GM18907 (cell line): ENCODE results near the gene LRRC8B.
A peak's percentile ranks its signal among the peaks of the same experiment; 100 is the strongest.

Experiments
- ATAC-seq: cut with Tn5 transposase; IDR thresholded peaks from one replicate; pipeline ENCODE4 v1.9.1; 2021; ENCODE audit warnings: mild to moderate bottlenecking, moderate library complexity; ENCODE audit not compliant: unreplicated experiment

LRRC8B gene

GRCh38 chr1:89630048-89630447 lies 105.4 kb downstream of the LRRC8B start:
- no peak for ATAC-seq

GRCh38 chr1:89631816-89632656 lies 107.4 kb downstream of the LRRC8B start:
- no peak for ATAC-seq

- ATAC-seq = peak; percentile 88
Measured at GRCh38 chr1:89632657-89633247, 108.1 kb downstream of the LRRC8B start, which contains the start of gene LRRC8C. TSS of gene LRRC8C (plus strand) at chr1:89633120. CDS start at chr1:89686474, 53,354 bp downstream.

- peak; percentile 68 for ATAC-seq
Measured at GRCh38 chr1:89633248-89633799, 108.7 kb downstream of the LRRC8B start.

DNA sequence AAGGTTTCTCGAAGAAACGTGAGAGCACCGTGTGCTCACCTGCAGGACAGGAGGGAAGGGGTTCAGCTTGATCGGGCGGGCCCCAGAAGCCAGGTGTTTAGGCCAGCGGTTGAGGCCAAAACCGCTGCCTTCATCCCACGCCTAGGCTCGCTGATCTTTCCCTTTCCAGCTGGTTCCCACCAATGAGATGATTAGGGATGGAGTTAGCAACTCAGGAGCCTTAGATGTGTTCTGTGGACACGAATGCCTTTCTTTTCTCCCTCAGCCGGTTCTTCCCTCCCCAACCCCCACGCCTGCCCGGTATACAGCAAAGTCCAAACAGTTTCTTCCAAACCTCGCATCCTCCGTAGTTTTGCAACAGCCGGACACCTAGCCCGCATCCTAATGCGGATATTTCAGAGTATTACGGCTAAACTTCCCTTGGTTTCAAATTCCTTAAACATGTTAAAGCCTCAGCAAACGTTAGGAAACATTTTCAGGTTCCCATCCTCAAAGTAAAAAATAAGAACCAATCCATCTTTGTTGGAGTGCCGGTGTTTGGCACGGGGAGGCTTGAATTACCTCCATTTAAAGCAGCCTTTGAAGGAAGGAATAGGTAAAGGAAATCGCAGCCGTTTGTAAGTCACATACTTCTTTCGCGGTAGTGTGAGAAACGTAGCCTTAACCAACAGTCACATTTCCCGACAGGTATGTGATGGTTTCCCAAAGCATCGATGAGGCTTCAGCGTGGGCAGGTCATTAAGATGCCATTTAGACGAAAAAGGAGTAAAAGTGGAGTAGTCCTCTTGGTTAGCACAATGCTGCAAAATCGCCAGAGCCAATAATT lies 109.4 kb downstream of the LRRC8B start:
- ATAC-seq = peak; percentile 5

GRCh38 chr1:89635825-89636815 lies 111.5 kb downstream of the LRRC8B start:
- ATAC-seq = no peak

- ATAC-seq = no peak
Measured at GRCh38 chr1:89637496-89637895, 112.9 kb downstream of the LRRC8B start.

DNA sequence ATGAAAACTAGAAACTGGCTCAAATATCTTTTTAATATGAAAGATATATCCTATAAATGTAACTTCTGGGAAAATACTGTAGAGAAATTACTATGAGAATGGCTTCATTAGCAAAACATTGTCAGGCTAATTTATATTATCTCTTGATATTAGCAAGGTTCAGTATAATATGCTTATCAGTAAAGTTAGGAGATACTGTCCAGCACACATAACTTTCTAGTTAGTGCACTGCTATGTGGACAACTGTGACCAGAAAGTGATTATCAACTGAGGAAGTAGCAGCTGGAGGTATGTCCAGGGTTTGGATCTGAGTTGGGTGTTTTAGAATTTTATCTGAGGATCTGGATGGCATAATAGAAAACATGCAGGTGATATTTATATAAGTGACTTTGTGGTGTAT lies 115.8 kb downstream of the LRRC8B start:
- ATAC-seq = no peak

- no peak for ATAC-seq
Measured at GRCh38 chr1:89641781-89642180, 117.2 kb downstream of the LRRC8B start.

GRCh38 chr1:89643577-89643976 lies 118.9 kb downstream of the LRRC8B start:
- no peak for ATAC-seq

GRCh38 chr1:89644119-89644814 lies 119.6 kb downstream of the LRRC8B start:
- ATAC-seq = no peak

DNA sequence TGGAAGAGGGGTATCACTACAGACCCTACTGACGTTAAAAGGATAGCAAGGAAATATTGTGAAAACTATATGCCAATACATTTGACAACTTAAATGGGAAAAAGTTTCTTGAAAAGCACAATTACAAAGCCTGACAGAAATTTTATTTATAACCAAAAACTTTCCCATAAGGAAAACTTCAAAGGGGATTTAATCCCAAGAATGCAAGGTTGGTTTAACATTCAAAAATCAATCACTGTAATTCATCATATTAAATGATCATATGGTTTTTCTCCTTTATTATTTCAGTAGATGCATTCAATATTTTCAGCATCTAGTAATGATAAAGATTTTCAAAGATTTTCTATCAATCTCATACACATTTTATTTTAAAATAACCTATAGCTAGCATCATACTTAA lies 121.6 kb downstream of the LRRC8B start:
- no peak for ATAC-seq
